ENCODE data around the gene DELE1.

Gene DELE1

DNA sequence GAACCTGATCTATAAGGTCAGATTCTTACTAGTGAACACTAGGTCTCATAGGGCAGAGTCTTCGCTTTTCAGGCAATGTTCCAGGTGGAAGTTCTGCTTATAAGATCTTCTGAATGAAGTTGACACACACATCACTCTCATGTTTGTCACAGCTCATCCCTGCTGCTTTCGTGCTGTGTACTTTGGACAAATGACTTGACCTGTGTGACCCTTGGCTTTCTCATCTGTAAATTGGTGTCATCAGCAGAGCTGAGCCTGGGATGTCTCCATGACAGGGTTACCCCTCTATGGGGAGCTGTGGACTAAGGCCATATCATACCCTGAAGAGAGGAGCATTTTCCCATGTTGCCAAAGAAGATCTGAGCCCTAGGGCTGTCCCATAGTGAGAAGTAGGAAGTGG is 2.8 kb downstream of the DELE1 start:
- no peak for DNase-seq (ENCODE audit: low spot score)

DNA sequence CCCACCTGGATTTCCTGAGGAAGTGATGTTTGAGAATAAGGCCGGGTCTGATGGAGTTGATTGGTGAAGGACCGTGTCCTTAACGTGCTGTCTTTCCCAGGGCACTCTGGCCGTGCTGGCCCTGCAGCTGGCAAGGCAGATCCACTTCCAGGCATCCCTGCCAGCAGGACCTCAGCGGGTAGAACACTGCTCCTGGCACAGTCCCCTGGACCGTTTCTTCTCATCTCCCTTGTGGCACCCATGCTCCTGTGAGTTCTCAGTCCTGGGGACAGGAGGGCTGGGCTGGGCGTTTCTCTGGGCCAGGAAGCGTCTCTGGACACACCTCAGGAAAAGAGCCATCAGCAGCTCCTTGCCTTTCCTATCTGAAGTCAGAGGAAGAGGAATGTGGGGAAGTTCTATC is 4.4 kb downstream of the DELE1 start:
- no peak for DNase-seq (ENCODE audit: low spot score)

DNA sequence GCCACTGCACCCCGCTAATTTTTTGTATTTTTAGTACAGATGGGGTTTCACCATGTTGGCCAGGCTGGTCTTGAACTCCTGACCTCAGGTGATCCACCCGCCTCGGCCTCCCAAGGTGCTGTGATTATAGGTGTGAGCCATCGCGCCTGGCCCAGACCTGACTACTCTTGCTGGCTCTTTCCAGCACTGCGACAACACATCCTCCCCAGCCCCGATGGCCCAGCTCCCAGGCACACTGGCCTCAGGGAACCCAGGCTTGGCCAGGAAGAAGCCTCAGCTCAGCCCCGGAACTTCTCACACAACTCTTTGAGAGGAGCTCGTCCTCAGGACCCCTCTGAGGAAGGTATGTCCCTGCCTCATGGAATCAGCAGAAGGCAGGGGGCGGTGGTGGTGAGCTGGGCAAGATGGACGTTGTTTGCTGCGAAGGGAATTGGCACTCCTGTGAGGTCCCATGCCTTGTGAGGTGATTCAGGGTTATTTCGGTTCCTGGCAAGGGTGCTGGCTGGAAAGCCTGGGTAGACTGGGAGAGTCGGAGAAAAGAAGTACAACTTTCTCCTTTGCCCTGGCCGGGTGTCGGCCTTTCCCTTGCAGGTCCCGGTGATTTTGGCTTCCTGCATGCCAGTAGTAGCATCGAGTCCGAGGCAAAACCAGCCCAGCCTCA is 5.9 kb downstream of the DELE1 start:
- DNase-seq (ENCODE audit: low spot score) = no peak

DNA sequence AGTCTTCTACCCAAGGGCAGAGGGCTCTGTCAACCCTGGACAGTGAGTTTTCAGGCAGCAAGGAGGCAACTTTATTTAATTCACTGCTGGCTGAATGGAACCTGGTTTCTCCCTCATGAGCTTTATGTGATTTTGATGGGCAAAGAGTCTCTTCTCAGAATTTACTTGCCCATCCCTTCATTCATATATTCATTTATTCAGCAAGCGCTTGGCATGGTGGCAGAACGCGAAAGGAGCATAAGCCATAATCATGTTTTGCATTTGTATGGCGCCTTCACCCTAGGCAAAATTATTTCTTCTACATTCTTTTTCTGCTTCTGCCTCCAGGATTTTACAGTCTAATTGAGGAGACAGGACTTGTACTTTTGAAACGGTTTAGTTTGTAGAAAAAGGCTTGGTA is 8.0 kb downstream of the DELE1 start:
- no peak for DNase-seq (ENCODE audit: low spot score)

DNA sequence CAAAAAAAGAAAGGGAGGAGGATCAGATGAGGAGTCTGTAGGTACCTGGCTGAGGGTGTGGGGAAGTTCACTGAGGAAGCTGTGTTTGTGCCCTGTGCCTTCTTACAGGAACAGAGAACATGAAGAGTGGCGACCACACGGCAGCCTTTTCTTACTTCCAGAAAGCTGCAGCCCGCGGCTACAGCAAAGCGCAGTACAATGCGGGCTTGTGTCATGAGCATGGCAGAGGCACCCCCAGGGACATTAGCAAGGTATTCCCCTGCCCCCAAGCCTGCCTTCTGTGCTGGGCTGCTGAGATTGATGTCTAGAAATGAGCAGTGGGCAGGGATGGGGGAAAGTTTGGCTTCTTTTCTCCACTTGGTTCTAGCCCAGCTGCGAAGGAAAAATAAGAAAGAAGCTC is 9.5 kb downstream of the DELE1 start:
- DNase-seq (ENCODE audit: low spot score) = no peak

DNA sequence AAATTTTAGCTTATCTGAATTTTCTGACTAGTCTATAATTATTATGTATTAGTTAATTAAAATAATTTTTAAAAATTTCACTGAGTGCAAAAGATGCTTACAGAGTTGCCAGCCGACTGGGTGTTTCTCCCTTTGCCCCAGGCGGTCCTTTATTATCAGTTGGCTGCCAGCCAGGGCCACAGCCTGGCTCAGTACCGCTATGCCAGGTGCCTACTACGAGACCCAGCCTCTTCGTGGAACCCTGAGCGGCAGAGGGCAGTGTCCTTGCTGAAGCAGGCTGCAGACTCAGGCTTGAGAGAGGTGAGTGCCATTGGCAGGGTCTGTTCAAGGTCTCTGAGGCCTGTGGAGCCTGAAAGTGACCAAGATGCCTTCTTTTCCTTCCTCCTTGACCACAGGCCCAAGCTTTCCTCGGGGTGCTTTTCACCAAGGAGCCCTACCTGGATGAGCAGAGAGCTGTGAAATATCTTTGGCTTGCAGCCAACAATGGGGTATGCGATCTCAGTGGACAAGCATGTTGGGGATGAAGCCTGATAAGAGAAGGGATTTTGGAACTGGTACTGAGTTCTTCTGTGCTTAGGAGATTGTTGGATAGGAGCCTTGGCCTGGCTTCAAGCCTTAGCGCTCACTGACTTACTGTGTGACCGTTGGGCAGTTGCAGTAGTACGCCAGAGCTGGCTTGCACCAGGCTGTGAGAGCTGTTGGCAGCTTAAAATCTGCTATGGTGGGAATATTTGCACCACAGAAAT is 10.6 kb downstream of the DELE1 start:
- DNase-seq (ENCODE audit: low spot score) = no peak

DNA sequence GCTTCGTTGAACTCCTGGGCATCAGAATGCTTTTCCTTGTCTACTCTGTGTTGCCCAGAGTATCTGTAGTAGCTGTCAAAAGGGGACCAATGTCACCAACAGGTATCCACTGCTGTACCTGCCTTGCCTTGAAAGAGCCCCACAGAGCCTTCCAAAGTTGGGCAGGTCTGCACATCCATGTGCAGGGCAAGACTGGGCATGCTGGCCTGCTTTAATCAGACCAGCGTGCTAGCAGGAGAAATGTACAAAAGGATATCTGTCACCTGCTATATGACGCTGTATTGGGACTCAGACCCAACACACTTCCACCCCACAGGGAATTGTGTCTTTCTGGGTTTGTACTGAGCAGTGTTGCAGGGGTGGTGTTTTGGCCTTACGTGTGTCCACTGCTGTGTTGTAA is 11.9 kb downstream of the DELE1 start:
- DNase-seq (ENCODE audit: low spot score) = no peak

DNA sequence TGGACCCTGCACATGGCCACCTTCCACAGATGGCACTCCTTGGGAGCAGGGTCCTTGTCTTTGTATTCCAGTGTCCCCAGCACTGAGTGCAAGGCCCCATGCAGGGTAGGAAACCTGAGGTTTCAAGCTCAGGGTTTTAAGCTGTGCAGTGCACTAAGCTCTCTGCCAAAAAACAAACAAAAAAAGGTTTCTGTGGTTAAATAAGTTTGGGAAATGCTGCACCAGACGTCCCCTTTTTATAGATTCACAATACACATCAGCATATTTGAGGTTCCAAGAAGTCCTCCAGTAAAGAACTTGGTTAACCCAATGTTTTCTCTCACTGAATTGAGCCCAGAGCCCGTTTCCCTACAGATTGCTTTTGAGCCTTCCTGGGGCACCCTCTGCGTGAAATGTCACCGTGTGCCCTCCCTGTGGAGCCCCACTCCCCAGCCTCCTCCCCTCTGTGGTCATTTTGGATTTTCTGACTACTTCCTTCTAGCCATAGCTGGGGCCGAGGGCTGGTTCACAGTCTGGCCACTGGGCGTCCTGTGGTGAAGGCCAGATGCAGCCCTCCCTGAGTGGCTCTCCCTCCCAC is 17.1 kb downstream of the DELE1 start:
- no peak for DNase-seq (ENCODE audit: low spot score)

DNA sequence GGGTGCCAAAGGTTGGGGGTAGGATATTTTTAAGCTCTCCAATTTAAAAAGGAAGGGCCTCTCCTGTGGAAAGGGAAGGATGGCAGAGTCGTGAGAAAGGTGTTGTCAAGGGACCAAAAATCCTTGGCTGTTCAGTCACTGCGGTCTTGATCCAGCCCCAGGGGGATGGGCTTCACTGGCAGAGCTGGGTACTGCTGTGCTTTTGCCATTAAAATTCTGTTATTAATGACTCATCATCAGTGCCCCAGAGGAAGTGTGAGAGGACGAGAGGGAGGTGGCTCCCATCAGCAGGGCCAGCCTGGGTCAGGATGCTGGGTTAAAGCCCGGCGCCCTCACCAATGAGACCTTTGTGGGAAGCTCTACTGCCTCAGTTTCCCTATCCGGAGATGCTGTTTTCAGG is 17.6 kb downstream of the DELE1 start:
- DNase-seq (ENCODE audit: low spot score) = no peak

DNA sequence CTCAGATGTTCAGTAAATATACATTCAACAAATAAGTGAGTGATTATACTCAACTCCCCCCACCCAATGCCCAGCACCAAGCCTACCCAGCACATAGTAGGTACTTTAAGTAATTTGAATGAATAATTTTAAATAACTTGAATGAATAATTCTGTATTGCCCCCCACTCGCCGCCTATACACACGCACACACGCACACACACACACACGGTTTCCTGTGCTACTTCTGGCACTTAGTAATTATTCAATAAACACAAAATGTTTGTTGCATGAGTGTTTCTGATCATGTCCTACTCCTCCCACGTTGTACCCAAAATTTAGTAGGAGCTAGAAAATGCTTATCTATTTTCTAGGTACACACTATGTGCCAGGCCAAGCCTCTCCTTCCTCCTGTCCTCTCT is 18.1 kb downstream of the DELE1 start:
- DNase-seq (ENCODE audit: low spot score) = no peak

DNA sequence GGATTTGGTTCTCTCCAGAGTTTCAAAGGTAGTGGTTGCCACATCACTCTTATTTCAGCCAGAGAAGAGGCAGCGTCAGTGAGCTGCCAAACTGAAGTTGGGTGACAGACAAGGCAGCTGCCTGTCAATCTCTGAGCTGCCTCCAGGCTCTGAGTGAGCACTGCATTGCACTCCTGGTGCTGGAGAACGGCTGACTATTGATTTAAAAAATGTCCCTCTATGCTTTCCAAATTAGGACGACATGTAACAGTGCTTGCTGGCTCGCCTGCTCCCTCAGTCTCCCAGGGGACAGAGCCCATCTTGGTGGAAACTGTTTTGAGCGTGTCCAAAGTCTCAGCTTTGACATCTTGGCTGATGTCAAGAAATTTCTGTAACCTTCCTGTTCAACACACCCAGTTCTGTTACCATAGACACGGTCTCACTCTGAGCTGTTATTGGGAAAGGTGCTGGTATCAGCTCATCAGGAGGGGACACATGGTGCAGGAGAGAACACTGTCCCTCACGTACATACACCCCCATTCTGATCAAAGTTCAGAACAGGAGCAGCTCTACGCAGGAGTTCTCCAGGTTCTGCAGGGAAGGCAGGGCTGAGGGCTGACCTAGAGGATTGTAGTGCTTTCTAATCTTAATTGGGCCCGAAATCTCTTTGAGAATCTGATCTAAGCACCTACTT is 18.6 kb downstream of the DELE1 start:
- no peak for DNase-seq (ENCODE audit: low spot score)

DNA sequence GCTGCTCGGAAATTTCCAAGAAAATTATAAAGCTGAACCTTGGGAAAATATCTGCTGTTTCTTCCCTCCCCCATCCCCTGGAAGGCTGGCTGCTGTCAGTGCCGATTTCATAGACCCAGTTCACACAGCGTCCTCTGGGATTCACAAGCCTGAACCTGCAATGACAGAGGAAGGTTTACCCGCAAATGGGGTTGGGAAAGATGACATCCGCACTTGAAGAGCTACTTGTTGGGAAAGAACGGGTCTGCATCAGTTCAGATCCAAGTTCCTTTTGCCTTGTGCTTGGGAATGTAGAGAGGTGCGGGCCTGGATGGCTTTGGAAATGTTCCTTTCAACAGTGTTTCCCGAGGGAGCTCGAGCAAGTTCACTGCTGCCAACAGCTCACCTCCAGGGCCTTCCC is 20.4 kb downstream of the DELE1 start:
- DNase-seq (ENCODE audit: low spot score) = no peak

DNA sequence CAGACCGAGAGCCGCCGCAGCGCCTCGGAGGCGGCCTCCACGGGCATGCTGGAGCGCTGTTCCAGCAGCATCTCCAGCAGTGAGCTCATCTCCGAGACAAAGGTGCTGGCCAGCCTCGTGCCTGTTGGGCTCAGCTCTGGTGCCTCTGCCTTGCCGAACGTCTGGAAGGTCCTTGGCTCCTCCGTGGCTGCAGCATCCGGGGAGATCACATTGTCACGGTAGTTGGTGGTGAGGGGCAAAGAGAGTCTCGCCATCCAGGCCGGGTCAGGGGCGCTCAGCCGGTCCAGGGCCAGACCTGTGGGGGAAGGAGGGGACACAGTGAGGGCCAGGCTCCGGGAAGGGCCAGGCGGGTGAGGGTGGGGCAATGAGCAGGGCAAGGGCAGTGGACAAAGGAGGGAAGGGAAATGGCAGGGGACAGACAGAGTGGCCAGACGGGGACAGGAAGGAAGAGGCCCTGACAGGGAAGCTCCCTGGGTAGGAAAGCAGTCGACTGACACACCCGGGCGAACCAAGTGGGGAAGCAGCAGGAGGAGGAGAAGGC is 21.9 kb downstream of the DELE1 start:
- DNase-seq (ENCODE audit: low spot score) = peak; percentile 74

DNA sequence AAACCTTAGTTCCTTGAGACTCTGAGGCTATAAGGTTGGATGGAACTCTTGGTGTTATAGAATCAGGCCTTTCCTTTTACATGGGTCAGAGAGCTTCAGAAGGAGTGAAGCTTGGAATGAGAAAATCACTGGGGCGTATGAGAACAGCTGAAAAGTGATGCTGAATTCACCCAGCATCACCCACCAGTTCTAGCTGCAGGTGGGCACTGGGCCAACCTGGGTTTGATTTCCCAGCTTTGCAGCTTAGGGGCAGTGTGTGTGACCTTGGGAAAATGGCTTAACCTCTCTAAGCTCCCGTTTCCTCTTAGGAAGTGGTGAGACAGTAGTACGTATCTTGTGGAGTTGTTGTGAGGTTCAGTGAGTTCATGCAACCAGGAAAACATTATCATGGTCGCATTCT is 23.6 kb downstream of the DELE1 start:
- no peak for DNase-seq (ENCODE audit: low spot score)

DNA sequence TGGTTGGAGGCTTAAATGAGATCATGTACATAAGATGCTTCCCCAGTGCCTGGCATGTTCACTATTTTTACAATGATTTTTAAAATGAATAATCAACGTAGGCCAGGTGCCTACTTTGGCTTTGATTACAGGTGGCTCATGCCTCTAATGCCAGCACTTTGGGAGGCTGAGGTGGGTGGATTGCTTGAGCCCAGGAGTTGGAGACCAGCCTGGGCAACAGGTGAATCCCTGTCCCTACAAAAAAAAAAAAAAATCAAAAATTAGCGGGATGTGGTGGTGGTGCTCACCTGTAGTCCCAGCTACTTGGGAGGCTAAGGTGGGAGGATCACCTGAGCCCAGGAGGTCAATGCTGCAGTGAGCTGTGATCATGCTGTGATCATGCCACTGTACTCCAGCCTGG is 25.1 kb downstream of the DELE1 start:
- DNase-seq (ENCODE audit: low spot score) = no peak

DNA sequence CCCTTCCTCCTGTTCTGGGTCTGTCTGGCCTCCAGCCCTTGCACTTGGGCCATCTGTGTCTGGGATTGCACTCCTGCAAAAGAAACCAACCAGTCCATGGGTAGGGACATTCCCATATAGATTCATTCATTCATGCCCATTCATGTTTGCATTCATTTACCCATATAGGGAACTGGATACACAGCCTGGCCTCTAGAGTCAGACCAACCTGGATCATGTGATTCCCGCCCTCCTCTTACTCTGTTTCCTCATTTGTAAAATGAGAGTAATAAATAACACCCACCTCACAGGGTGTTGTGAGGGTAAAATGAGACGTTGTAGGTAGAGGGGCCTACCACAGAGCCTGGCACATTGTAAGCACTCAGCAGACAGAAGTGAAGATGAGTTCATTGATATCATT is 25.8 kb downstream of the DELE1 start:
- no peak for DNase-seq (ENCODE audit: low spot score)

DNA sequence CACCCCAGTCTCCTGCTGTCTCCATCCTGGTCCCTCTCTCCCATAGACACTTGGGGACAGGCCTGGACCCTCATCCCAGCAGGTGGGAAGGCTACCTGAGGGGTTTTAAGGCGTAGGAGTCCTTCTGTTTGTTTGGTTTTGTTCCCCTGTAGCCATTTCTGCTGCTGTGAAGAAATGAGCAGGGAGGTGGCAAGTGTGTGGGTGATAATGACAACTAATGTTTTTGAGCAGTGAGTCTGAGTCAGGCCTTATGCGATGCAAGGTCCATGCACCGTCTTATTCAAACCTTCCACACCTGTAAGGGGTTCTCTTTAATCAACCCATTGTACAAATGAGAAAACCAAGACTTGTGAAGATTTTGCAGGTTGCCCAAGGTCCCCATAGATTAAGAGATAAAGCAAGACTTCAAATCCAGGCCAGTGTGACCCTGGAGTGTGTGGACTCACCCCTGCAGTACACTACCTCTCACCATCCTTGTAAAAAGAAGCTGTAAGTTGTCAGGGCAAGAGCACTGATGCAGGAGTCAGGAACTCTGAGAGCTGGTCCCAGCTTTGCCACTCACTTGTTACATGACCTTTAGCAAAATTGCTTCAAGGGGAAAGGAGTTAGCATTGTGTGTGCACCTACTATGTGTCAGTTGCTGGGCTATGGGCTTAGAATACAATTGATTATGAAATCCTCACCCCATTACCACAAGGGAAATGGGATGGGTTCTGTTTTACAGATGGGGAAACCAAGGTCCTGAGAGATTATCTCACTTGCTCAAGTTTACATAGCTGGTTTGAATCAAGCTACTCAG is 26.7 kb downstream of the DELE1 start:
- DNase-seq (ENCODE audit: low spot score) = no peak

DNA sequence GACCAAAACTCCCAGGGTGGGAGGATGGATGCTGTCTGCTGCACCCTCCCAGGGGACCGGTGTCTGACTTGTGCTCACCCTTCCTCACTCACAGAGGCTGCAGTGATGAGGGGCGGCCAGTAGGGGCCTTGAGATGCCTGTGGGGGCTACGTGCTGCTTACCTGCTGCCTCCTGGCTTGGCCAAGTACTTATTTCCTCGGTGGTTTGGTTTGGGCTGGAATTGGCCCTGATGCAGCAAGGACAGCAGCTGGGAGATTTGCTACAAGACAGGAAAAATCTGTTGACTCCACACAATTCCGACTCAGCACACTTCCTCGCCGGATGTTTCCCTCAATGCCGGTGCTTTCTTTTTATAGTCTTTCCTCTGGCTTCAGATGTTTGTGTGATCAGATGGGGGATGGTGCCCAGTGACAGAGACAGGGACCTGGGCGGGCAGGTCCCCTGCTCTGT is 27.7 kb downstream of the DELE1 start:
- DNase-seq (ENCODE audit: low spot score) = no peak

DNA sequence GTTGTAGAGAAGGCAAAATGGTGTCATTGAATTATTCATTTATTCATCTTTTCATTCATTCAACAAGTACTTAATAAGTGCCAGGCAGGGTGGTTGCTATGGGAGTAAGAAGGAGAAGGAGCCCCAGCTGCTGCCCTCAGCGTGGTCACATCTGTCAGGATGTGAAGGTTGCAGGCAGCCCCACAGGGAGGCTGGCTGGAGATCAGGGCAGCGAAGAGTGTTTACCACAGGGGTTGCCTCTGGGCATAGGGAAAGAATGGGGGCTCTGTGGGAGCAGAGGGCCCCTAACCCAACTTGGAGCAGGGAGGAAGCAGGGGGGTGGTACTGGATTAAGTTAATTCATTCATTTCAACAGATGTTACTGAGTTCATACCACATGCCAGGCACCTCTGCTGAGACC is 28.3 kb downstream of the DELE1 start:
- no peak for DNase-seq (ENCODE audit: low spot score)

DNA sequence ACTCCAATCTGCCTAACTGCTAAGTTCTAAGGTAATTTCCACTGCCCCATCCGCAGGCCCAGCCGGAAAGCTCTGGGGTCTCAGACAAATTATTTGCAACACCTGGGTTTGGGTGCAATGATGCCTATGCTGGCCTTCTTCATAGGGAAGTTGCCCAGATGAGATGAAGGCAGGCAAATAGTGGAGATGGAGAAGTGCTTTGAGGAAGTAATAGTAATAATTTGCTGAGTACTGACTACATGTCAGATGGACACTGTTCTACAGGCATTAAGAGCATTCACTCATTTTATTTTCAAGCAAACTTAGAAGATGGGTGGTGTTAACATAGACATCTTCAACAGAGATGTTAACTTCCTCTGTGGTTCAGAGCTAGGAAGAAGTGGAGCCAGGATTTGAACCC is 30.5 kb downstream of the DELE1 start:
- no peak for DNase-seq (ENCODE audit: low spot score)

DNA sequence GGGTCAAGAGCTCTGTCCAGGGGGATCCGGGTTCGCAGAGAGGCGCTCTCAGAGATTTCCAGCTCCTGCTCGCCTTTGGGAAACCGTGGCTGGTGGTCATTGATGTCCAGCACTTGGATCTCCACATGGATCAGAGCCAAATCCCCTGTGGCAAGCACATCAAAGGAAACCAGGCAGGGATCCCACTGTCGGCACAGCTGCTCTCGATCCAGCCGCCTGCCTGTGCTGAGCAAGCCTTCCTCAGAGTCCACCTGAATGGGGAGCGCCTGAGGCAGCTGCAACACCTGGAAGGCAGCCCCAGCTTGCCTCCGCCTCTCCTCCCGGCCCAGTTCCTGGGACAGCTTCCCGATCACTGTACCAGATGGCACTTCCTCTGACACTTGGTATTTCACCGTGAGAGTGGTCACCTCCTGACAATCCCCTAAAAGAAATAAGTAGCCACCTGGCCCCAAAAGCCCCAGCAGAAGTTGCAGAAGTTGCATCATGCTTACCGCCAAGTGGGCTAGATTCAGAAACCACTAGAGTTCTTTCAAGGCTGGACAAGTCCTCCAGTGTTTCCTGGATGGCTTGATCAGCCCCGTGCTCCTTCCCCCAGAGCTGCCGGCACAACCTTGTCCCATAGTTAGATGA is 33.8 kb downstream of the DELE1 start:
- no peak for DNase-seq (ENCODE audit: low spot score)
